Measurements from ENCODE around the gene PER2. TPM values are rescaled to one million over a fixed set of nuclear protein-coding genes. Genes with fewer than 3 reads are reported as not detected.

Gene PER2
- total RNA-seq, 1 experiment from 2014 or later: 23.3 TPM

DNA sequence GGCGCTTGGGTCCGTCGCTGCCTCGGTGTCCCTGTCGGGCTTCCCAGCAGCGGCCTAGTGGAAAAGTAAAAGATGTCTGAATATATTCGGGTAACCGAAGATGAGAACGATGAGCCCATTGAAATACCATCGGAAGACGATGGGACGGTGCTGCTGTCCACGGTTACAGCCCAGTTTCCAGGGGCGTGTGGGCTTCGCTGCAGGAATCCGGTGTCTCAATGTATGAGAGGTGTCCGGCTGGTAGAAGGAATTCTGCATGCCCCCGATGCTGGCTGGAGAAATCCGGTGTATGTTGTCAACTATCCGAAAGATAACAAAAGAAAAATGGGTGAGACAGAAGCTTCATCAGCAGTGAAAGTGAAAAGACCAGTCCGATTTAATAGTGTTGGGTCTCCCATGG, 56.6 kb downstream of the PER2 start:
- no peak overlapping the region for H3K4me3 ChIP-seq (ENCODE audit: low read length)

DNA sequence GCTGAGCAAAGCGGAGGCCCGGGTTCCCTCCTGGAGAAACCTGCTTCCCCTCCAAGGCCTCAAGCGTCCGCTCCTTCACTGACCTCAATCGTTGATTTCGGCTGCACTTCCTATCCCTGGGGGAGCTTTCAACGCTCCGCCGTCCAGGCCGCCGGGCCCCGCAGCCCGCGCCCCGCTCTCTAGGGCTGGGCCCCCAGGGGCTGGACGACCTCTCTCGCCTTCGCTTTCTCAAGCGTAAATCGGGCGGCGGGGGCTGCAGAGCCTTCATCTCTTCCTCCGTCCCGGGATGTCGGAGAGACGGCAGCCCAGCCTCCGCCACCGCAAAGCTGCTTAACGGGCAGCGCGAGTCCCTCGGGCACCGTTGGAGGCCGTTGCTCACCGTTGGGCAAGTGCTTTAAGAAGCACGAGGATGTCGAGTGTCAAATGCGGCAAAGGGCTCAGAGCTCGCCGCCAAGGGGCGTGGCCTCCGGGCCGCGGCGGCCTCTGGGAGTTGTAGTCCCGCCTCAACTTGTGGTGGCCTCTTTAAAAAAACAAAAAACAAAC, 57.1 kb downstream of the PER2 start:
- Histone ChIP-seq H3K4me1 (ENCODE audit: low read length) (peaks cover 4% of the 10 kb centered on the region), H2AFZ (ENCODE audit: low read length) (no peak overlapping the region), H3K79me2 (ENCODE audit: low read length) (no peaks in the 10 kb centered on the region), H3K4me2 (ENCODE audit: low read depth, low read length, poor library complexity, severe bottlenecking) (no peak overlapping the region), H3K27me3 (ENCODE audit: low read length) (no peaks in the 10 kb centered on the region), H3K27ac (ENCODE audit: low read length) (no peak overlapping the region), H3K9me3 (ENCODE audit: low read length) (no peaks in the 10 kb centered on the region), H3K9ac (ENCODE audit: low read length) (no peak overlapping the region), H3K4me3 (ENCODE audit: low read length) (no peak overlapping the region), H3K9me2 (replicated peaks; ENCODE audit: insufficient read depth, low read length) (no peaks in the 10 kb centered on the region), H4K20me1 (ENCODE audit: insufficient read depth, low read depth, low read length) (no peaks in the 10 kb centered on the region), H3K36me3 (ENCODE audit: insufficient read depth, low read length) (no peaks in the 10 kb centered on the region)
- no peak for DNase-seq

More for the DNA sequence above, 56.6 kb downstream of the PER2 start:
- H3K27me3 ChIP-seq (ENCODE audit: low read length): no peaks in the 10 kb centered on the region
- DNase-seq: no peak
- H3K4me2 ChIP-seq (ENCODE audit: low read depth, low read length, poor library complexity, severe bottlenecking): no peak overlapping the region
- no peak overlapping the region for H3K27ac ChIP-seq (ENCODE audit: low read length)
- H4K20me1 ChIP-seq (ENCODE audit: insufficient read depth, low read depth, low read length): no peaks in the 10 kb centered on the region
- no peaks in the 10 kb centered on the region for H3K9me2 ChIP-seq (replicated peaks; ENCODE audit: insufficient read depth, low read length)
- H3K79me2 ChIP-seq (ENCODE audit: low read length): no peaks in the 10 kb centered on the region
- H3K4me1 ChIP-seq (ENCODE audit: low read length): peaks cover 4% of the 10 kb centered on the region
- H3K9me3 ChIP-seq (ENCODE audit: low read length): no peaks in the 10 kb centered on the region
- H3K36me3 ChIP-seq (ENCODE audit: insufficient read depth, low read length): no peaks in the 10 kb centered on the region
- H2AFZ ChIP-seq (ENCODE audit: low read length): no peak overlapping the region
- no peak overlapping the region for H3K9ac ChIP-seq (ENCODE audit: low read length)

DNA sequence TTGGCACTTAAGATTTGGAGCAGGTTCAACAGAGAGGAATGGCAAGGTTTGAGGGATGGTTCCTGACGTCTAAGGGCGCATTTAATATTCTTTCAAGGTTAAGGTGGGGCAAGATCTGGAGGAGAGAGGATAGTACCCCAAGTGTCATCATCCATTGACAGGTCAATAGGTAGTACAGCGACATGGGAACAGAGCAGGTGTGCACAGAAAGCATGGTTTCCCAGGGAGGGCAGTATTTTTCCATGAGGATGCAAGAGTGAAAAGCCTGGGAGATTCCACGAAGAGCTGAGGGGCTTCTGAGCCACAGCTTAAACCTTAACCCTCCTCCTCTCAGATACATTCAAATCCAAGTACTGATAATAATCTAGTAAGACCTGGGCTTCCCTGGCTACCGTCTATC, 57.7 kb downstream of the PER2 start:
- no peaks in the 10 kb centered on the region for H3K9me3 ChIP-seq (ENCODE audit: low read length)
- H4K20me1 ChIP-seq (ENCODE audit: insufficient read depth, low read depth, low read length): no peaks in the 10 kb centered on the region
- H3K27ac ChIP-seq (ENCODE audit: low read length): no peak overlapping the region
- no peak overlapping the region for H2AFZ ChIP-seq (ENCODE audit: low read length)
- no peaks in the 10 kb centered on the region for H3K79me2 ChIP-seq (ENCODE audit: low read length)
- H3K4me1 ChIP-seq (ENCODE audit: low read length): peaks cover 4% of the 10 kb centered on the region
- H3K4me3 ChIP-seq (ENCODE audit: low read length): no peak overlapping the region
- DNase-seq: no peak
- H3K36me3 ChIP-seq (ENCODE audit: insufficient read depth, low read length): no peaks in the 10 kb centered on the region
- H3K9ac ChIP-seq (ENCODE audit: low read length): no peak overlapping the region
- H3K27me3 ChIP-seq (ENCODE audit: low read length): no peaks in the 10 kb centered on the region
- no peaks in the 10 kb centered on the region for H3K9me2 ChIP-seq (replicated peaks; ENCODE audit: insufficient read depth, low read length)
- H3K4me2 ChIP-seq (ENCODE audit: low read depth, low read length, poor library complexity, severe bottlenecking): no peak overlapping the region

DNA sequence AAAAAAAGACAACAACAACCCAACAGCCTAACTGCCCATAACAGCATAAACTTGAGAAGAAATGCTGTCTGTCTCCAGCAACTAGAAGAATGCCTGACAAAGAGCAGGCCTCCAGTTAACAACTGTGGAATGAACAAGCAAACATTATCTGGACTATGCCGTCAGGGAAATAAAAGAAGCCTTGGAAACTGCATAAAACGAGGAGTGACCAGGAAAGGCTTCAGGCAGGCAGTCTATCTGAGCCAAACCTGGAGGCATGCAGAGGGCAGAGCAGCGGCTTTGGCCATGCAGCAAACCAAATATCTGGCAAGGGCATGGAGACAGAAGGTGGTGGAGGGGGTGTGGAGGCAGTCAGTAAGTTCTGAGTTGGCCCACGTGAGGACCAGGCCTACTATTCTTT, 59.7 kb downstream of the PER2 start:
- Histone ChIP-seq H3K36me3 (ENCODE audit: insufficient read depth, low read length) (no peaks in the 10 kb centered on the region), H3K4me3 (ENCODE audit: low read length) (no peak overlapping the region), H3K9me3 (ENCODE audit: low read length) (no peaks in the 10 kb centered on the region), H4K20me1 (ENCODE audit: insufficient read depth, low read depth, low read length) (no peaks in the 10 kb centered on the region), H3K9me2 (replicated peaks; ENCODE audit: insufficient read depth, low read length) (no peaks in the 10 kb centered on the region), H3K4me2 (ENCODE audit: low read depth, low read length, poor library complexity, severe bottlenecking) (no peak overlapping the region), H3K79me2 (ENCODE audit: low read length) (no peaks in the 10 kb centered on the region), H3K9ac (ENCODE audit: low read length) (no peak overlapping the region), H3K27ac (ENCODE audit: low read length) (no peak overlapping the region), H3K4me1 (ENCODE audit: low read length) (no peaks in the 10 kb centered on the region), H2AFZ (ENCODE audit: low read length) (no peak overlapping the region), H3K27me3 (ENCODE audit: low read length) (no peaks in the 10 kb centered on the region)
- no peak for DNase-seq

DNA sequence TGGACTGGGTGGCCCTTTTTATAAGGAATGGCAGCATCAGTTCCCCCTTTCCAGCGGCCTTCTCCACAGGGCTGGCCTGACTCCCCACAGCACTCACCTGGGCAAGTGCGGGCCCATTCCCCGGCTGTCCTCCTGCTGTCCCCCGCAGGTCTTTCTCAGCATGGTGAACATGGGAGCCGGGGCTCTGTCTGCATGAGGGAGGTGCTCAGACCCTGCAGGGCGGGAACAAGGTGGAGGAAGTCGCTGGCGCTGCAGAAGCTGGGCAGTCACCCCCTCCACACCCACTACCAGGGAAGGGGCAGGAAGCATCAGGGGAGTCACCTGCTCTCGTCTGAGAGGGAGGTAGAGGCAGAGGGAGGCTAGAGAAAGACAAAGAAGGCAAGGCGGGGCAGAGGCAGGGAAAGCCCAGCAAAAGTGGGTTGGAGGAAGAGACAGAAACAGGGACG, 60.8 kb downstream of the PER2 start:
- Histone ChIP-seq H3K79me2 (ENCODE audit: low read length) (no peaks in the 10 kb centered on the region), H3K27ac (ENCODE audit: low read length) (no peak overlapping the region), H2AFZ (ENCODE audit: low read length) (no peak overlapping the region), H3K27me3 (ENCODE audit: low read length) (no peaks in the 10 kb centered on the region), H3K9me3 (ENCODE audit: low read length) (no peaks in the 10 kb centered on the region), H4K20me1 (ENCODE audit: insufficient read depth, low read depth, low read length) (no peaks in the 10 kb centered on the region), H3K9ac (ENCODE audit: low read length) (no peak overlapping the region), H3K4me1 (ENCODE audit: low read length) (no peaks in the 10 kb centered on the region), H3K9me2 (replicated peaks; ENCODE audit: insufficient read depth, low read length) (no peaks in the 10 kb centered on the region), H3K36me3 (ENCODE audit: insufficient read depth, low read length) (no peaks in the 10 kb centered on the region), H3K4me3 (ENCODE audit: low read length) (no peak overlapping the region), H3K4me2 (ENCODE audit: low read depth, low read length, poor library complexity, severe bottlenecking) (no peak overlapping the region)
- no peak for DNase-seq

DNA sequence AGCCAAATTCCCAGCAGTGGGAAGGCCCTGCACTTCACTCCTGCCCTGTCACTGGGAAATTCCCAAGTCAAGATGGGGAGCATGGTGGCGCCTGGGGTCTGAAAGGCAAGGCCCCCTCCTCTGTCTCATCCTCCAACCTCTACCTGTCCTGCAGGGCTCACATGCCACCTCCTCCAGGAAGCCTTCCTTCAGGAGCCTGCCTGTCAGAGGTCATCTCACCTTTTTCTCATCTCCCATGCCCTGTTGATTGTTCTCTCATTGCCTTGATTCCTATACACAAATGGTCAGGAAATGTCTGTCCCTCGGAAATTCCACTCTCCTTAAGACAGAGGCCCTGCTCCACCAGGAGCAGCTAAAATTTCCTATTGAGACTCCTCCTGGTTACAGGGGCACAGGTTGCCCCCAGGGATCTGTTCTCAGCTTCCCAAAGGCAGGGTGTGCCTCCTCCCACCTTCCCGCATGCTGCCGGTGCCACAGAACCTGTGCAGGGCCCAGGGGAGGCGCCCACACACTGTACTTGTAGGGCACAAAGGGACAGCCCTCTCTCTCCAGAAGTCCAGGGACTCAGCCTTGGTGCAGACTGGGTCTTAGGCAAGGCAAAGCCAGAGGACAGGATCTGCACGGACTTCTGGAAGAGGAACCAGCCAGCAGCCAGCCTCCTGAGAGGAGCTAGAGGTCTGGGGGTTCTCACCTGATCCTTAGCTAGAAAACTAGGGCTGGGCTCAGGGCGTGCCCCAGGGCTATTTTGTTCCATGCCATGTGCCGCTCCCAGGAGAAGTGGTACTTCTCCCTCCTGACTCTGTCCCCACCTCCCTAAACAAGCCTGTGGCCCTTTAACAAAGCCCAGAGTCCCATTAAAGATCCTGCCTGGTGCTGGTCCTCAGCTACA, 61.5 kb downstream of the PER2 start:
- no peak overlapping the region for H3K4me2 ChIP-seq (ENCODE audit: low read depth, low read length, poor library complexity, severe bottlenecking)
- no peak overlapping the region for H3K27ac ChIP-seq (ENCODE audit: low read length)
- no peak overlapping the region for H3K4me3 ChIP-seq (ENCODE audit: low read length)
- H3K4me1 ChIP-seq (ENCODE audit: low read length): no peaks in the 10 kb centered on the region
- no peak overlapping the region for H3K9ac ChIP-seq (ENCODE audit: low read length)
- DNase-seq: no peak
- H3K9me2 ChIP-seq (replicated peaks; ENCODE audit: insufficient read depth, low read length): no peaks in the 10 kb centered on the region
- no peaks in the 10 kb centered on the region for H3K27me3 ChIP-seq (ENCODE audit: low read length)
- H2AFZ ChIP-seq (ENCODE audit: low read length): no peak overlapping the region
- no peaks in the 10 kb centered on the region for H4K20me1 ChIP-seq (ENCODE audit: insufficient read depth, low read depth, low read length)
- H3K36me3 ChIP-seq (ENCODE audit: insufficient read depth, low read length): no peaks in the 10 kb centered on the region
- no peaks in the 10 kb centered on the region for H3K9me3 ChIP-seq (ENCODE audit: low read length)
- H3K79me2 ChIP-seq (ENCODE audit: low read length): no peaks in the 10 kb centered on the region

DNA sequence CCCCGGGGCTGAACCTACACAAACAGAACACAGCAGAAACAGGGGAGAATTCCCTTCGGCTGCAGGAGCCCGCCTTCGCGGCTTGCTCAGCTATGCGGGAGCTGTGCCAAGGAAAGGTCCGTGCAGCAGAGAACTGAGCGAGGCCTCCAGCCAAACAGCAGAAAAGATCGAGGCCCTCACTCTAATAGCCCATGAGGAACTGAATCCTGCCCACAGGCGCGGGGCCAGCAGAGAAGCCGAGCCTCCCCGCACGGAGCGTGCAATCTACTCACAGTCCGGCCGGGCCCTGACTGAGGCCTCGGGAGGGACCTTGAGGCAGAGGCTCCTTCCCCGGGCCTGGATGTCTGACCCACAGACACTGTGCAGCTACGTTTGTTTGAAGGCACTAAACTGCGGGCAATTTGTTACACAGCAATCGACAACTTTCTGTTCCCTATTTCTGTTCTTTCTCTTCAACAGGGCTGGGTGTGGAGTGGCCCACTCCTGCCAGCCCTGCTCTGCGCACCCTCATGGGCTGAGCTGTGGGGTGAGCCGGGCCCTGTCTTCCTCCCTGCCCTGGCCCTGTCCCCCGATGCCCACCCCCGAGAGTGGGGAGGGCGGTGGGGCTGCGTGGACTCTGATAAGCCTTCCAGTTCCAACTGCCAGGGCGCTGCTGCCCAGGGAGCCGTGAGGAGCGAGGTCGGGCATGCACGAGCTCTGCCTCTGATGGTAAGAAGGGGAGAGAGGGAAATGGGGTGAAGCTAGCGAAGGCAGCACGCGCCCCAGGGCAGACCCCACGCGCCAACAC, 62.3 kb downstream of the PER2 start:
- H3K9ac ChIP-seq (ENCODE audit: low read length): no peak overlapping the region
- no peak overlapping the region for H2AFZ ChIP-seq (ENCODE audit: low read length)
- DNase-seq: no peak
- no peaks in the 10 kb centered on the region for H3K36me3 ChIP-seq (ENCODE audit: insufficient read depth, low read length)
- H3K27me3 ChIP-seq (ENCODE audit: low read length): no peaks in the 10 kb centered on the region
- H3K9me3 ChIP-seq (ENCODE audit: low read length): no peaks in the 10 kb centered on the region
- no peaks in the 10 kb centered on the region for H4K20me1 ChIP-seq (ENCODE audit: insufficient read depth, low read depth, low read length)
- H3K27ac ChIP-seq (ENCODE audit: low read length): no peak overlapping the region
- no peak overlapping the region for H3K4me2 ChIP-seq (ENCODE audit: low read depth, low read length, poor library complexity, severe bottlenecking)
- H3K79me2 ChIP-seq (ENCODE audit: low read length): no peaks in the 10 kb centered on the region
- H3K9me2 ChIP-seq (replicated peaks; ENCODE audit: insufficient read depth, low read length): no peaks in the 10 kb centered on the region
- no peak overlapping the region for H3K4me3 ChIP-seq (ENCODE audit: low read length)
- H3K4me1 ChIP-seq (ENCODE audit: low read length): peaks cover under 1% of the 10 kb centered on the region

DNA sequence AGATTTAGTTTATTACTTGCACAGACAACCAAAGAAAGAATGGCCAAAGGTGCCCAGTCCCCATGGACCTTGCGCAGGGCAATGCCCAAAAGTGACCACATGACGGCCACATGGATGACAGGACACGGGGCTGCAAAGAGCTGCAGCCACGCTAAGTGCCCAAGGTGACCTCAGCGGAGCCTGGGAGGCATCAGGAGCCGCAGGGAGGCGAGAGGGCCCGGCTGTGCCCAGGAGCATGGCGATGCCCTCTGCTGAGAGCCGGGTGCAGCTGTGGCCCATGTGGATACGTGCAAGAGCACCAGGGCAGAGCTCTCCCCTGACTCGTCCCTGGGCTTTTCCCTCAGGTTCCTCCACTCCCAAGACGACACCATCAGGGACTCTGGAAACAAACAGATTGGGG, 63.3 kb downstream of the PER2 start:
- Histone ChIP-seq H3K4me2 (ENCODE audit: low read depth, low read length, poor library complexity, severe bottlenecking) (no peak overlapping the region), H3K9ac (ENCODE audit: low read length) (no peak overlapping the region)
- DNase-seq: no peak

More for the DNA sequence above, 63.3 kb downstream of the PER2 start:
- Histone ChIP-seq H3K9me2 (replicated peaks; ENCODE audit: insufficient read depth, low read length) (no peaks in the 10 kb centered on the region), H4K20me1 (ENCODE audit: insufficient read depth, low read depth, low read length) (no peaks in the 10 kb centered on the region), H3K27me3 (ENCODE audit: low read length) (no peaks in the 10 kb centered on the region), H2AFZ (ENCODE audit: low read length) (no peak overlapping the region), H3K4me1 (ENCODE audit: low read length) (peaks cover 8% of the 10 kb centered on the region), H3K9me3 (ENCODE audit: low read length) (no peaks in the 10 kb centered on the region), H3K36me3 (ENCODE audit: insufficient read depth, low read length) (no peaks in the 10 kb centered on the region), H3K79me2 (ENCODE audit: low read length) (no peaks in the 10 kb centered on the region), H3K27ac (ENCODE audit: low read length) (no peak overlapping the region), H3K4me3 (ENCODE audit: low read length) (no peak overlapping the region)
